Measurements from ENCODE around the gene ETFA. TPM values are rescaled to one million over a fixed set of nuclear protein-coding genes. Genes with fewer than 3 reads are reported as not detected.

ETFA gene
- total and polyA plus RNA-seq, 2 of the 8 experiments (the other 6 are each of a cell fraction or from before 2014, with no cell fraction given), result 60.9 to 90.0 TPM

DNA sequence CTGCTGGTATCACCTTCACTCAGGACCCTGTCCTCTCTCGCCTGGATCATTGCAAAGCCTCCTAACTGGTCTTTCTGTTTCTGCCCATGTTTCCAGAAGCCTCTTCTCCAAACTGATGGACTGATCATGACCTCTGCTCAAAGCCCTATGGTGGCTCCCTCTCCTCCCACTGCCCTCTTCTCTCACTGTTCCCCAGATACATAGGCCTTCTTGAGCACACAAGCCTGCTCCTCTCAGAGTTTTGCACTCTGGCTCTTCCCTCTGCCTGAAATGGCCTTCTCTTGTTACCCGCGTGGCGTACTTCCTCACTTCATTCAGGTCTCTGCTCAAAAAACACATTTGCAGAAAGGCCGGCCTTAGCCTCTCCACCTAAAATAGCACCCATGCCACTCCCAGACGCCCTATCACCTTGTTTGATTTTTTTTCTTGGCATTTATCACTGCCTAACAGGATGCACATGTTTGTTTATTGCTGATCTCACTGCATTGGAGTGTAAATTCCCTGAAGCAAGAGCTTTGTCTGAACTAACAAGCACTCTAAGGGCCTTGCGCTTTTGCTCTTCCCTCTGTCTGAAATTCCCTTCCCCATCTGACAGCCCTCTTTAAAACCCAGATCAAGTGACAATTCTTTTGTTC lies 1.4 kb upstream of the ETFA start:
- no peaks in the 10 kb centered on the region; a peak in 1 of 7 replicates for H3K27me3 ChIP-seq (replicated peaks in 1 of 4; ENCODE audit: control insufficient read depth in 3 of 4, extremely low read depth in 1 of 4, insufficient read depth in 3 of 4, low read length in 3 of 4)
- H3K4me3 ChIP-seq (ENCODE audit: extremely low read depth in 1 of 4, insufficient read depth in 2 of 4, low read depth in 3 of 4, low read length in 4 of 4), result no peak overlapping the region
- no peak overlapping the region for H3K4ac ChIP-seq (replicated peaks; ENCODE audit: insufficient read length, low read depth, low read length)
- FAIRE-seq, result no peak
- peaks cover 0 to 26% of the 10 kb centered on the region in 2 experiments; a peak in 2 of 4 replicates for H3K79me2 ChIP-seq (ENCODE audit: control insufficient read depth in 1 of 2, insufficient read depth in 2 of 2, low read length in 2 of 2)
- H2BK120ac ChIP-seq (replicated peaks; ENCODE audit: low read depth, low read length), result no peak overlapping the region
- ChIA-PET POLR2A (ENCODE audit: partially characterized antibody) (interaction anchor here (1.1 to 2.1 kb wide), 2 partner anchors 22 to 24 kb away, joined by 3 to 8 read pairs; partner anchors contain the start of gene ISL2), CTCF (ENCODE audit: partially characterized antibody) (interaction anchor here (0.6 to 1.7 kb wide), 4 partner anchors 17 to 80 kb away, joined by 3 to 7 read pairs (median 4); no protein-coding TSS in a partner anchor)
- H3K9me3 ChIP-seq (ENCODE audit: insufficient read depth in 2 of 2, low read depth in 1 of 2, low read length in 1 of 2), result peaks cover 0 to 2% of the 10 kb centered on the region in 2 experiments; a peak in 1 of 4 replicates
- 82% methylated on average over 7 of the region's 7 CpGs; no CpG with 5 or more reads in 1 of the 2 experiments for WGBS, 2 experiments (ENCODE audit: extremely low coverage in 1 of 2, insufficient coverage in 1 of 2, insufficient read length in 1 of 2, insufficient replicate concordance in 2 of 2, low coverage in 1 of 2, low lambda C conversion rate in 2 of 2, missing lambda C conversion rate in 1 of 2)
- no peak overlapping the region for H2BK15ac ChIP-seq (ENCODE audit: low read length)
- no peak overlapping the region for H3K9ac ChIP-seq (replicated peaks in 1 of 4; ENCODE audit: extremely low read depth in 1 of 4, low read depth in 3 of 4, low read length in 3 of 4)
- H2BK20ac ChIP-seq (ENCODE audit: low read length), result no peak overlapping the region
- no peak overlapping the region for H4K8ac ChIP-seq (ENCODE audit: extremely low read depth, insufficient read depth, low read length)
- no peak overlapping the region for H3K27ac ChIP-seq (ENCODE audit: low read depth, low read length)
- H3K23me2 ChIP-seq (ENCODE audit: low read depth, low read length), result peaks cover 10% of the 10 kb centered on the region
- no peak overlapping the region for H3K23ac ChIP-seq (ENCODE audit: insufficient read length)
- no peak overlapping the region for H2AFZ ChIP-seq (ENCODE audit: low read length)
- H2BK12ac ChIP-seq (ENCODE audit: low read depth, low read length), result no peak overlapping the region
- H3K79me1 ChIP-seq (ENCODE audit: low read depth, low read length), result no peaks in the 10 kb centered on the region; the same call in 1 of the 2 replicates
- no peak overlapping the region for H3K18ac ChIP-seq (ENCODE audit: extremely low read depth, low read length)
- no peak overlapping the region for H3K56ac ChIP-seq (replicated peaks; ENCODE audit: insufficient read length, low read depth, low read length)
- peaks cover 0 to 2% of the 10 kb centered on the region in 2 experiments for H4K20me1 ChIP-seq (replicated peaks in 1 of 2; ENCODE audit: control insufficient read depth in 1 of 2, insufficient read depth in 2 of 2, low read length in 2 of 2)
- no peaks in the 10 kb centered on the region for H3K36me3 ChIP-seq (ENCODE audit: control insufficient read depth in 2 of 4, insufficient read depth in 4 of 4, low read length in 3 of 4)
- no peak overlapping the region for H4K91ac ChIP-seq (replicated peaks; ENCODE audit: insufficient read length, low read length)
- H3K4me2 ChIP-seq (ENCODE audit: insufficient read depth in 1 of 2, low read depth in 2 of 2, low read length in 2 of 2), result no peak overlapping the region; a peak in 1 of 4 replicates
- DNase-seq (ENCODE audit: low read depth in 1 of 2, low spot score in 2 of 2), result no peak
- no peak overlapping the region for H3K14ac ChIP-seq (ENCODE audit: insufficient read length)
- peaks cover 0 to 3% (median 0%) of the 10 kb centered on the region in 4 experiments; a peak in 1 of 7 replicates for H3K4me1 ChIP-seq (replicated peaks in 1 of 4; ENCODE audit: control insufficient read depth in 3 of 4, insufficient read depth in 4 of 4, low read length in 3 of 4)
- H4K5ac ChIP-seq (ENCODE audit: insufficient read length, low read depth, low read length), result no peak overlapping the region
- H2AK5ac ChIP-seq (ENCODE audit: low read depth, low read length), result no peak overlapping the region
- H2BK5ac ChIP-seq (ENCODE audit: low read depth, low read length), result no peak overlapping the region
- TF ChIP-seq JUND (IDR thresholded peaks at IDR 0.05; ENCODE audit: low read length), result no peak
- TF ChIP-seq TAF1 (IDR thresholded peaks at IDR 0.05; ENCODE audit: low read depth, low read length), result no peak
- TF ChIP-seq, protein P1, sequence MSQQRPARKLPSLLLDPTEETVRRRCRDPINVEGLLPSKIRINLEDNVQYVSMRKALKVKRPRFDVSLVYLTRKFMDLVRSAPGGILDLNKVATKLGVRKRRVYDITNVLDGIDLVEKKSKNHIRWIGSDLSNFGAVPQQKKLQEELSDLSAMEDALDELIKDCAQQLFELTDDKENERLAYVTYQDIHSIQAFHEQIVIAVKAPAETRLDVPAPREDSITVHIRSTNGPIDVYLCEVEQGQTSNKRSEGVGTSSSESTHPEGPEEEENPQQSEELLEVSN (IDR thresholded peaks at IDR 0.05), result no peak
- no peak for TF ChIP-seq CHD2 (IDR thresholded peaks at IDR 0.05; ENCODE audit: low read length)
- no peak for TF ChIP-seq SRF (IDR thresholded peaks at IDR 0.05; ENCODE audit: low read depth, low read length)
- TF ChIP-seq PHF8 (conservative IDR thresholded peaks at IDR 0.05; ENCODE audit: low read depth, low read length), result no peak
- no peak for TF ChIP-seq HDAC2 (IDR thresholded peaks at IDR 0.05; ENCODE audit: borderline replicate concordance in 1 of 2, low read depth in 2 of 2, low read length in 2 of 2)
- TF ChIP-seq EGR1 (IDR thresholded peaks at IDR 0.05; ENCODE audit: borderline replicate concordance, low read depth, low read length), result no peak
- TF ChIP-seq POLR2AphosphoS5 (IDR thresholded peaks at IDR 0.05; ENCODE audit: low read depth, low read length), result no peak
- no peak for TF ChIP-seq EZH2 (IDR thresholded peaks at IDR 0.05; ENCODE audit: low read depth, low read length, severe bottlenecking)
- no peak for TF ChIP-seq CREB1 (IDR thresholded peaks at IDR 0.05)
- TF ChIP-seq HDAC6 (IDR thresholded peaks at IDR 0.05; ENCODE audit: low read depth, low read length), result no peak
- TF ChIP-seq SUZ12 (IDR thresholded peaks at IDR 0.05; ENCODE audit: low read length), result no peak

Measured in H1 (cell line).